Brain microvascular endothelial cell (primary cell): Measurements from ENCODE around the gene BFSP1.

ENCODE experiments used
- DNase-seq: peaks from one replicate; pipeline ENCODE4 v3.0.0-alpha.2; 2020
- H3K27ac ChIP-seq: fragments of 250-450 bp; sonication (Bioruptor Pico); 2 replicates; pipeline ENCODE4 v1.5.1; 2020; ENCODE audit warnings: mild to moderate bottlenecking, moderate library complexity
- H3K27me3 ChIP-seq: fragments of 250-450 bp; sonication (Bioruptor Pico); replicated peaks from 2 replicates; pipeline ENCODE4 v1.5.1; 2020; ENCODE audit warnings: mild to moderate bottlenecking
- H3K36me3 ChIP-seq: fragments of 250-450 bp; sonication (Bioruptor Pico); replicated peaks from 2 replicates; pipeline ENCODE4 v1.5.1; 2020; ENCODE audit warnings: mild to moderate bottlenecking
- H3K4me3 ChIP-seq: 2 replicates; pipeline ENCODE4 v1.5.1; 2011; ENCODE audit warnings: low read depth, mild to moderate bottlenecking, control low read depth, low read length, moderate library complexity
- CTCF ChIP-seq: IDR thresholded peaks from 2 replicates; pipeline ENCODE4 v1.5.1; 2011; ENCODE audit warnings: low read depth, mild to moderate bottlenecking, moderate library complexity, low read length, control low read depth, inconsistent platforms; ENCODE audit errors: missing control alignments
- in situ Hi-C: cut with HindIII; loops from 2 replicates; pipeline ENCODE4 v1.10.0; 2017; ENCODE audit warnings: low sequenced_read_pairs, low pct_ligation_motif_present

BFSP1 gene

GRCh38 chr20:17568045-17568788 is 37.0 kb upstream of the BFSP1 start:
- peaks cover 2% of the 10 kb centered on the region for H3K36me3 ChIP-seq
- H3K4me3 ChIP-seq, result peak overlapping the region; percentile 88
- DNase-seq, result no peak
- peak overlapping the region; percentile 99 for H3K27ac ChIP-seq
- no peaks in the 10 kb centered on the region for H3K27me3 ChIP-seq
- in situ Hi-C loops, result no loop called here
- TF ChIP-seq CTCF, result no peak

GRCh38 chr20:17566345-17566744 is 35.2 kb upstream of the BFSP1 start:
- in situ Hi-C loops, result no loop called here
- Histone ChIP-seq H3K4me3 (no peak overlapping the region), H3K27me3 (no peaks in the 10 kb centered on the region), H3K27ac (no peak overlapping the region), H3K36me3 (peaks cover 2% of the 10 kb centered on the region)
- no peak for TF ChIP-seq CTCF
- DNase-seq, result no peak

GRCh38 chr20:17565169-17565845 is 34.1 kb upstream of the BFSP1 start:
- in situ Hi-C loops, result no loop called here

GRCh38 chr20:17562804-17563305 is 31.7 kb upstream of the BFSP1 start:
- Histone ChIP-seq H3K36me3 (no peaks in the 10 kb centered on the region), H3K27ac (peak overlapping the region; percentile 82), H3K27me3 (no peaks in the 10 kb centered on the region), H3K4me3 (no peak overlapping the region)
- TF ChIP-seq CTCF, result no peak
- in situ Hi-C loops, result no loop called here
- DNase-seq, result peak; percentile 55

More at GRCh38 chr20:17565169-17565845, 34.1 kb upstream of the BFSP1 start:
- Histone ChIP-seq H3K4me3 (no peak overlapping the region), H3K36me3 (peaks cover 2% of the 10 kb centered on the region), H3K27me3 (no peaks in the 10 kb centered on the region), H3K27ac (peak overlapping the region; percentile 45)
- TF ChIP-seq CTCF, result no peak
- DNase-seq, result no peak

DNA sequence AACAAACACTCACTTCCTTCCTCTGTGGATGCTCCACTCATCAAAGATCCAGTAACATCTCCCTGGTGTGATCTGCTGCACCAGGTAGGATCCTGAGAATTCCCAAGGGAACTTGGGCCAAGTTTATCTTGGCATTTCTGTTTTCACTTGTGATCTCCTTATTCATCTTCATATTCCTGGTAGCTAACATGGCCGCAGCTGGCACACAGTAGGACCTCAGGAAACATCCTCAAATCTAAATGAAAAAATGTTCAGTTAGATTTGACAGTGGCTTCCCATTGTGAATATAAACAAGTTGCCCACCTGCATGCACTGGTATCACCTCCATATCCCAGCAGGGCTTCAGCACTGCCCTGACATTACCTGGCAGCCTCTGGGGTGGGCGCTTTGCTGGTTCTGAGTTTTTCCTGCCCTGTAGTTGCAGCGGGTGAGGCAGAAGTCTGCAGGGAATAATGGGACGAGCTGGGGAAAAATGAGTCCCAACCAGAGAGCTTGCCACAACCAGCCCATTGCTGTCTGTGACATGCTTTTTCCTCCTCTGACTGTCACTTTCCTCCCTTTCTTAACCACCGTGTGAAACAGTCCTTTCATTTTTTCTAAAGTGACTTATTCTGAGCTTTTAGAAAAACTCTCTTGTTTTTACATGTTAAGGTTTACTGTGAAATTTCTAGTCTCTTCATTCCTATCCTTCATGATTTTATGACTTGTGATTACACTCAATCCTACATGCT is 29.3 kb upstream of the BFSP1 start:
- no peak for DNase-seq
- in situ Hi-C loops, result no loop called here
- TF ChIP-seq CTCF, result no peak
- Histone ChIP-seq H3K4me3 (no peak overlapping the region), H3K27me3 (no peaks in the 10 kb centered on the region), H3K27ac (no peak overlapping the region), H3K36me3 (no peaks in the 10 kb centered on the region)
